ENCODE results near the gene PRR5. TPM values are rescaled to one million over a fixed set of nuclear protein-coding genes. Genes with fewer than 3 reads are reported as not detected.

Gene PRR5
- total and polyA plus RNA-seq, 4 donors: 11.5 to 49.1 (median 19.3) TPM

- no peaks in the 10 kb centered on the region for H3K36me3 ChIP-seq (ENCODE audit: control insufficient read depth in 4 of 4, insufficient read depth in 3 of 4, low read depth in 1 of 4, low read length in 3 of 4)
- no peak overlapping the region for H3K27ac ChIP-seq (ENCODE audit: low read depth in 1 of 2, low read length in 2 of 2)
- DNase-seq (ENCODE audit: low spot score): no peak
- 84% methylated on average over 10 of the region's 10 CpGs for WGBS
- H3K9ac ChIP-seq (ENCODE audit: low read depth in 1 of 2, low read length in 2 of 2): no peak overlapping the region
- H3K4me3 ChIP-seq (ENCODE audit: low read depth in 1 of 3, low read length in 3 of 3): no peak overlapping the region
- no peaks in the 10 kb centered on the region for H3K27me3 ChIP-seq (ENCODE audit: control insufficient read depth in 4 of 4, insufficient read depth in 4 of 4, low read length in 3 of 4)
- no peaks in the 10 kb centered on the region for H3K9me3 ChIP-seq (ENCODE audit: control insufficient read depth in 4 of 4, low read length in 3 of 4)
- TF ChIP-seq FOXA1 (IDR thresholded peaks at IDR 0.05): no peak
- no peak for TF ChIP-seq GABPA (IDR thresholded peaks at IDR 0.05 in 1 of 2, conservative IDR thresholded peaks at IDR 0.05 in 1 of 2)
- no peak for TF ChIP-seq HNF4A (conservative IDR thresholded peaks at IDR 0.05)
- TF ChIP-seq SP1 (IDR thresholded peaks at IDR 0.05): no peak
- TF ChIP-seq TAF1 (conservative IDR thresholded peaks at IDR 0.05): no peak
- TF ChIP-seq HNF4G (IDR thresholded peaks at IDR 0.05): no peak
- TF ChIP-seq MAX (IDR thresholded peaks at IDR 0.05): no peak
- no peak for TF ChIP-seq RAD21 (IDR thresholded peaks at IDR 0.05)
- TF ChIP-seq YY1 (IDR thresholded peaks at IDR 0.05): no peak
- TF ChIP-seq FOXA2 (IDR thresholded peaks at IDR 0.05): no peak
- TF ChIP-seq ATF3 (IDR thresholded peaks at IDR 0.05): no peak
- no peak for TF ChIP-seq EGR1 (IDR thresholded peaks at IDR 0.05; ENCODE audit: low read depth in 2 of 2)
- TF ChIP-seq REST (IDR thresholded peaks at IDR 0.05): no peak
- no peak for TF ChIP-seq RXRA (IDR thresholded peaks at IDR 0.05)
- no peak for TF ChIP-seq ZBTB33 (IDR thresholded peaks at IDR 0.05)
- no peak for TF ChIP-seq JUND (IDR thresholded peaks at IDR 0.05)
- TF ChIP-seq CTCF (IDR thresholded peaks at IDR 0.05; ENCODE audit: low read depth, low read length, missing input control): no peak
- TF ChIP-seq NR2F2 (IDR thresholded peaks at IDR 0.05): no peak
- no peaks in the 10 kb centered on the region for H3K4me1 ChIP-seq (ENCODE audit: control insufficient read depth in 4 of 4, insufficient read depth in 4 of 4, low read length in 3 of 4)
Observed at GRCh38 chr22:44761025-44761424, 59.0 kb downstream of the PRR5 start.
